GM12878 (cell line): ENCODE measurements around the gene SCNN1A. TPM values are rescaled to one million over a fixed set of nuclear protein-coding genes. Genes with fewer than 3 reads are reported as not detected.

Experiments
- ATAC-seq: fragments of 200-7000 bp; cut with Tn5 transposase; 3 replicates; pipeline ENCODE4 v1.9.1; 2020; ENCODE audit warnings: mild to moderate bottlenecking, moderate library complexity
- BruUV-seq: library from RNA; stranded (reverse); fragments of 400-500 nt; replicated peaks from 2 replicates; lab custom pipeline; 2021; lab: Mats Ljungman, UMichigan
- CTCF ChIA-PET: fragments of 300-600 bp; sonication (Branson Sonifier 250); formaldehyde crosslinking; extraction: SDS; loops from one replicate; lab custom pipeline; 2021; ENCODE audit warnings: inconsistent platforms; lab: Yijun Ruan, JAX
- POLR2A ChIA-PET: fragments of 350-600 bp; formaldehyde crosslinking; extraction: SDS; loops from one replicate; lab custom pipeline; 2021; ENCODE audit warnings: inconsistent platforms; lab: Charles Lee
- RAD21 ChIA-PET: fragments of 300-600 bp; sonication (Branson Sonifier 250); formaldehyde crosslinking; loops from one replicate; lab custom pipeline; 2023; ENCODE audit warnings: antibody characterized with exemption; ENCODE audit not compliant: unreplicated experiment; lab: Charles Lee
- SMC1A ChIA-PET: fragments of 300-600 bp; sonication (Branson Sonifier 250); formaldehyde crosslinking; loops from one replicate; lab custom pipeline; 2023; ENCODE audit not compliant: unreplicated experiment, uncharacterized antibody; lab: Charles Lee
- DNase-seq: peaks from one replicate; pipeline ENCODE4 v3.0.0-alpha.2; 2011; ENCODE audit warnings: low read depth, low spot score
- FAIRE-seq: peaks from 3 replicates; lab custom pipeline; 2011; peaks lifted over from hg19 to GRCh38; lab: Jason Lieb, UNC
- H2AFZ ChIP-seq: 2 replicates; pipeline ENCODE4 v1.6.0; 2011; ENCODE audit warnings: low read depth, low read length, control low read depth; ENCODE audit not compliant: control insufficient read depth
- H3K27ac ChIP-seq: 2 replicates; pipeline ENCODE4 v1.5.1; 2011; ENCODE audit warnings: control low read depth; ENCODE audit not compliant: control insufficient read depth, insufficient read depth
- H3K27me3 ChIP-seq, 2 experiments: replicated peaks in 1 of 2; 2 replicates each; pipeline versions ENCODE4 v1.6.0 to v1.6.1; 2011; ENCODE audit warnings: low read length in 1 of 2; ENCODE audit not compliant: control insufficient read depth in 2 of 2, insufficient read depth in 2 of 2
- H3K36me3 ChIP-seq, 2 experiments: 2 replicates each; pipeline ENCODE4 v1.5.1; 2011; ENCODE audit warnings: low read length in 1 of 2; ENCODE audit not compliant: control insufficient read depth in 2 of 2, insufficient read depth in 2 of 2
- H3K4me1 ChIP-seq: 2 replicates; pipeline ENCODE4 v1.6.1; 2011; ENCODE audit warnings: mild to moderate bottlenecking, low read length, moderate library complexity, mixed read lengths; ENCODE audit not compliant: control insufficient read depth, insufficient read depth
- H3K4me2 ChIP-seq: 2 replicates; pipeline ENCODE4 v1.6.0; 2011; ENCODE audit warnings: control low read depth; ENCODE audit not compliant: control insufficient read depth, insufficient read depth
- H3K4me3 ChIP-seq: fragments of 200-600 bp; sonication (generic); 2 replicates; pipeline ENCODE4 v1.5.1; 2016
- H3K79me2 ChIP-seq: 2 replicates; pipeline ENCODE4 v1.6.0; 2011; ENCODE audit warnings: low read length; ENCODE audit not compliant: control insufficient read depth, insufficient read depth
- H3K9ac ChIP-seq: 2 replicates; pipeline ENCODE4 v1.8.0; 2011; ENCODE audit warnings: low read length, control low read depth, mixed read lengths; ENCODE audit not compliant: control insufficient read depth, insufficient read depth
- H3K9me3 ChIP-seq: replicated peaks from 3 replicates; pipeline ENCODE4 v1.5.1; 2011; ENCODE audit warnings: mild to moderate bottlenecking, low read length; ENCODE audit not compliant: control insufficient read depth, insufficient read depth
- H4K20me1 ChIP-seq: 2 replicates; pipeline ENCODE4 v1.6.0; 2011; ENCODE audit not compliant: control insufficient read depth, insufficient read depth
- ATF3 ChIP-seq: IDR thresholded peaks from 2 replicates; pipeline ENCODE4 v1.6.1; 2011; ENCODE audit warnings: low read depth, mild to moderate bottlenecking, low read length, moderate library complexity, borderline replicate concordance; ENCODE audit errors: extremely low read depth
- CHD4 ChIP-seq: fragments of 200-600 bp; sonication (generic); IDR thresholded peaks from 2 replicates; pipeline ENCODE4 v1.6.1; 2016; ENCODE audit warnings: mild to moderate bottlenecking
- IKZF2 ChIP-seq, 2 experiments: fragments of 450-650 bp; IDR thresholded peaks; 2 replicates each; pipeline ENCODE4 v1.6.1; 2017; ENCODE audit warnings: mild to moderate bottlenecking in 2 of 2, moderate library complexity in 2 of 2
- SMAD1 ChIP-seq: fragments of 450-650 bp; IDR thresholded peaks from 2 replicates; pipeline ENCODE4 v1.6.1; 2018; ENCODE audit warnings: mild to moderate bottlenecking, low read depth; ENCODE audit not compliant: partially characterized antibody
- WGBS: methylation state at CpG from one replicate; pipeline ENCODE4 v1.1.6; 2016; ENCODE audit warnings: low lambda C conversion rate; ENCODE audit not compliant: insufficient replicate concordance, insufficient coverage; ENCODE audit errors: missing lambda C conversion rate; 5-methylcytosine and 5-hydroxymethylcytosine counted together
- in situ Hi-C: fragments of 300-500 bp; cut with MboI; formaldehyde crosslinking; loops from 9 replicates; pipeline ENCODE4 v1.14.3; 2018; ENCODE audit warnings: mixed read lengths
- intact Hi-C: fragments of 100-400 bp; cut with micrococcal nuclease; formaldehyde crosslinking; loops from one replicate; pipeline ENCODE4 v1.14.2; 2022; ENCODE audit not compliant: unreplicated experiment
- polyA plus RNA-seq, 11 experiments: library from polyadenylated mRNA; depleted of rRNA in 4 of 11; unstranded in 6 of 11; stranded (reverse) in 5 of 11; fragments of >200 nt; fragmentation: Nextera tagmentation in 4 of 11; fragmentation: Illumina TruSeq in 1 of 11; extraction: Ambion mirVana in 4 of 11; extraction: Trizol in 1 of 11; gene quantifications; 1 replicate in 1 of 11; 2 replicates in 10 of 11; pipeline versions ENCODE4 v1.2.1 to v1.2.3, GENCODE V29; 2011 to 2016; ENCODE audit warnings: inconsistent platforms in 2 of 11, missing spikeins in 2 of 11, low read depth in 1 of 11
- total RNA-seq, 4 experiments: library from RNA; depleted of rRNA in 3 of 4; stranded (reverse); fragments of >200 nt in 3 of 4; fragmentation: Illumina TruSeq in 1 of 4; extraction: Trizol in 1 of 4; gene quantifications; 2 replicates each; pipeline versions ENCODE4 v1.2.1 to v1.2.3, GENCODE V29; 2013 to 2021

Gene SCNN1A
- total and polyA plus RNA-seq, 10 of the 15 experiments (the other 5 are each of a cell fraction or from before 2014, with no cell fraction given), result 0.14 to 0.69 TPM; not detected in 8

- TF ChIP-seq ATF3 (no peak), CHD4 (no peak), SMAD1 (no peak)
- TF ChIP-seq, all 136 proteins: peak for 0
Measured at GRCh38 chr12:6318440-6318879, 56.9 kb downstream of the SCNN1A start (continued).

GRCh38 chr12:6317693-6318439 lies 57.5 kb downstream of the SCNN1A start:
- no peaks in the 10 kb centered on the region for H3K9me3 ChIP-seq
- WGBS, result 42% methylated on average over 21 of the region's 21 CpGs
- DNase-seq (no peak), FAIRE-seq (no peak), ATAC-seq (no peak)
- H3K4me3 ChIP-seq, result no peak overlapping the region
- no peaks in the 10 kb centered on the region for H3K79me2 ChIP-seq
- no peaks in the 10 kb centered on the region for H4K20me1 ChIP-seq
- ChIA-PET RAD21 (no interaction called here), POLR2A (no interaction called here), SMC1A (no interaction called here), CTCF (interaction anchor here (3.1 kb wide), 1 partner anchor 11 kb away, joined by 9 read pairs; no protein-coding TSS in a partner anchor)
- intact Hi-C loops, result no loop called here
- TF ChIP-seq IKZF2 (IDR thresholded peaks at IDR 0.05), result no peak
- no peak overlapping the region for H3K9ac ChIP-seq
- no peaks in the 10 kb centered on the region for H3K27me3 ChIP-seq
- H3K4me1 ChIP-seq, result peaks cover 28% of the 10 kb centered on the region
- no peak overlapping the region for H3K27ac ChIP-seq
- in situ Hi-C loops, result no loop called here
- no peak overlapping the region for H2AFZ ChIP-seq
- H3K4me2 ChIP-seq, result no peak overlapping the region
- BruUV-seq, result no TSS peak
- H3K36me3 ChIP-seq, result no peaks in the 10 kb centered on the region
